Caco-2 (cell line): ENCODE measurements around the gene SMS. TPM values are rescaled to one million over a fixed set of nuclear protein-coding genes. Genes with fewer than 3 reads are reported as not detected.

Experiments
- BruUV-seq: library from RNA; stranded (reverse); fragments of 400-500 nt; replicated peaks from 2 replicates; lab custom pipeline; 2021; lab: Mats Ljungman, UMichigan
- CTCF ChIA-PET: fragments of 300-600 bp; sonication (Branson Sonifier 250); formaldehyde crosslinking; loops from one replicate; lab custom pipeline; 2022; ENCODE audit warnings: antibody characterized with exemption; lab: Charles Lee
- POLR2A ChIA-PET: fragments of 300-600 bp; sonication (Branson Sonifier 250); formaldehyde crosslinking; loops from one replicate; lab custom pipeline; 2022; ENCODE audit warnings: antibody characterized with exemption; lab: Charles Lee
- DNase-seq, 2 experiments: peaks; one replicate each; pipeline versions ENCODE4 v3.0.0 to v3.0.0-alpha.2; 2020 to 2022
- H3K27me3 ChIP-seq: replicated peaks from 2 replicates; pipeline ENCODE4 v1.6.0; 2011; ENCODE audit warnings: low read length; ENCODE audit not compliant: control insufficient read depth, insufficient read depth
- H3K36me3 ChIP-seq: 2 replicates; pipeline ENCODE4 v1.5.1; 2011; ENCODE audit warnings: low read length; ENCODE audit not compliant: control insufficient read depth, insufficient read depth
- H3K4me1 ChIP-seq: fragments of 250-450 bp; sonication (Bioruptor Pico); 2 replicates; pipeline ENCODE4 v1.5.1; 2020; ENCODE audit warnings: mild to moderate bottlenecking
- H3K4me3 ChIP-seq: 2 replicates; pipeline ENCODE4 v1.5.1; 2011; ENCODE audit warnings: low read depth, mild to moderate bottlenecking, control low read depth, low read length
- H3K9me3 ChIP-seq: fragments of 250-450 bp; sonication (Bioruptor Pico); 2 replicates; pipeline ENCODE4 v1.5.1; 2020; ENCODE audit warnings: mild to moderate bottlenecking, moderate library complexity
- H3K27ac Mint-ChIP-seq: one replicate; pipeline ENCODE4 v1.8.0; 2022; ENCODE audit warnings: mixed read lengths; ENCODE audit not compliant: unreplicated experiment
- H3K27me3 Mint-ChIP-seq: one replicate; pipeline ENCODE4 v1.8.0; 2022; ENCODE audit warnings: mixed read lengths; ENCODE audit not compliant: insufficient read depth, unreplicated experiment
- H3K36me3 Mint-ChIP-seq: one replicate; pipeline ENCODE4 v1.8.0; 2022; ENCODE audit warnings: mild to moderate bottlenecking, mixed read lengths; ENCODE audit not compliant: insufficient read depth, unreplicated experiment
- H3K4me1 Mint-ChIP-seq: one replicate; pipeline ENCODE4 v1.8.0; 2022; ENCODE audit warnings: low read depth, mixed read lengths; ENCODE audit not compliant: unreplicated experiment
- H3K4me3 Mint-ChIP-seq: one replicate; pipeline ENCODE4 v1.8.0; 2022; ENCODE audit warnings: mild to moderate bottlenecking, moderate library complexity, mixed read lengths; ENCODE audit not compliant: unreplicated experiment
- H3K9me3 Mint-ChIP-seq: one replicate; pipeline ENCODE4 v1.8.0; 2022; ENCODE audit warnings: mixed read lengths; ENCODE audit not compliant: unreplicated experiment
- CTCF ChIP-seq, 2 experiments: fragments of 200-600 bp in 1 of 2; IDR thresholded peaks; 1 replicate in 1 of 2; 2 replicates in 1 of 2; pipeline versions ENCODE4 v1.5.1 to v1.8.0; 2011 to 2022; ENCODE audit warnings: antibody characterized with exemption in 1 of 2, control low read depth in 1 of 2, inconsistent platforms in 1 of 2, low read depth in 1 of 2, low read length in 1 of 2, mild to moderate bottlenecking in 1 of 2, moderate library complexity in 1 of 2; ENCODE audit not compliant: insufficient read depth in 1 of 2, severe bottlenecking in 1 of 2, unreplicated experiment in 1 of 2
- intact Hi-C: fragments of 100-400 bp; cut with micrococcal nuclease; formaldehyde crosslinking; loops from one replicate; pipeline ENCODE4 v1.10.0; 2022; ENCODE audit not compliant: unreplicated experiment
- total RNA-seq: library from RNA; stranded (reverse); gene quantifications from 2 replicates; pipeline ENCODE4 v1.2.3, GENCODE V29; 2022

SMS gene
- total RNA-seq, 1 experiment from 2014 or later = 158 TPM

DNA sequence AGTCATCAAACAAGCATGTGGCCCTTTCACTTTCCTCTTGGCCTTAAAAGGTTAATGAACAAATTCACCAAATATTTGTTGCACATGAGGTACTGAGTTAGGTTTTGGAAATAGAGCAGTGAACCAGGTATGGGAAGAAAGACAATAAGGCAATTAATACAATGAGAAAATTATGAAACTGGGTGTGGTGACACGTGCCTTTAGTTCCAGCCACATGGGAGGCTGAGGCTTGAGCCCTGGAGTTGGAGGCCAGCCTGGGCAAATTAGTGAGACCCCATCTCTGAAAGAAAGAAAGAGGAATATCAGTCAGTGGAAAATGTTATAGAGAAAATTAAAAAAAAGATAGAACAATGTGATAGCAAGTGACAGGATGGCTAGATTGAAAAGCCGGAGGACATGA is 99.7 kb downstream of the SMS start:
- no TSS peak for BruUV-seq
- no peaks in the 10 kb centered on the region for H3K4me1 ChIP-seq
- POLR2A ChIA-PET = no interaction called here
- Mint-ChIP-seq H3K27me3 (no peaks in the 10 kb centered on the region), H3K4me3 (no peak overlapping the region), H3K36me3 (no peaks in the 10 kb centered on the region), H3K4me1 (no peaks in the 10 kb centered on the region), H3K27ac (no peak overlapping the region), H3K9me3 (no peaks in the 10 kb centered on the region)
- H3K27me3 ChIP-seq = no peaks in the 10 kb centered on the region
- CTCF ChIA-PET = no interaction called here
- no peak overlapping the region for H3K4me3 ChIP-seq
- intact Hi-C loops = no loop called here
- no peak for TF ChIP-seq CTCF (IDR thresholded peaks at IDR 0.05; ENCODE audit: insufficient read depth in 1 of 2, low read depth in 1 of 2, low read length in 1 of 2, severe bottlenecking in 1 of 2, unreplicated experiment in 1 of 2)
- no peaks in the 10 kb centered on the region for H3K36me3 ChIP-seq
- H3K9me3 ChIP-seq = no peaks in the 10 kb centered on the region
- no peak for DNase-seq

DNA sequence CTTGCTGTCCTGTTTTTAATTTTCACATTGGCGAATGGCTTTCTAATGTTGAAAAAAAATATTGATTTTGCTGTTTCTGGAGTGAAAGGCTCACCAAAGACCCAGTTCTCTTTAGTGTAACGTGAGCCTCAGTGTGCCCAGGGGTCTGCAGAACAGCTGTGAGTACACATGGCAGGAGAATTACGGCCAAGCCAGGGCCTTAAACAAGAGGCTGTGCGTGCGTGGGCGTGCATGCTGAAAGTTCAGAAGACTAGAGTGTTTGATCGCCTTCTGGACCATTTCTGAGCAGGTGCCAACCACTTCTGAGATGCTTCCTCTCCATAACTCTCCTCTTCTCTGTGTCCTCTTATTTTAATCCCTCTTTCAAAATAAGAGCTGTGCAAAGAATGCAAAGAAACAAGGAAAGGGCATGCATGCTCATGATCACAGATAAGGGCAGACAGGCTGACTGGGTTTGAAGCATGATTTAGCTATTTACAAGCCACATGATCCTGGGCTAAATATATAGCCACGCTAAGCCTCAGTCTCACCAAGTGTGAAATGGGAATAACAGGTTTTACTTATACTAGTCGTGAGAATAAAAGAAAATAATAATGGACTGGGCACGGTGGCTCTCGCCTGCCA is 101.5 kb downstream of the SMS start:
- CTCF ChIA-PET = no interaction called here

DNA sequence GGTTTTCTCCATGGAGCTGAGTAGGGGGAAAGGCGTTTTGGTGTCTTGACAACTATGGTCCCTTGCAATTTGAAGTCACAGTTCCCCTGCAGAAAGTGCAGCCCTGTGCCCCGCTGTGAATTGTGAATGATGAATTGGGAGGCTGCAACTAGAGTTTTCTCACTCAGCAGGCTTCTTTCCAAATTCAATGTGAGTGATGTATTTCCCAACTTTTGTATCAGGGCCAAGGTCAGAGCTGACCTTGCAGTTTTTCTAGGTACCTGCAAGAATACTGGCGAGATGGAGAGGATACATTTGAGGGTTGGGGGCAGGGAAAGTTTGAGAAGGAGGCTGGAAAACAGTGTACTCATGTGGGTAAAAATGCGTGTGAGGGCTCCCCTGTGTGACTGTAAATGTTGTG is 103.4 kb downstream of the SMS start:
- Histone ChIP-seq H3K27me3 (no peaks in the 10 kb centered on the region), H3K36me3 (no peaks in the 10 kb centered on the region), H3K9me3 (no peaks in the 10 kb centered on the region), H3K4me1 (no peaks in the 10 kb centered on the region), H3K4me3 (no peak overlapping the region)
- DNase-seq = no peak
- TF ChIP-seq CTCF (IDR thresholded peaks at IDR 0.05; ENCODE audit: insufficient read depth in 1 of 2, low read depth in 1 of 2, low read length in 1 of 2, severe bottlenecking in 1 of 2, unreplicated experiment in 1 of 2) = no peak
- intact Hi-C loops = no loop called here
- Mint-ChIP-seq H3K36me3 (no peaks in the 10 kb centered on the region), H3K27ac (no peak overlapping the region), H3K27me3 (no peaks in the 10 kb centered on the region), H3K4me1 (no peaks in the 10 kb centered on the region), H3K9me3 (no peaks in the 10 kb centered on the region), H3K4me3 (no peak overlapping the region)
- no TSS peak for BruUV-seq
- CTCF ChIA-PET = no interaction called here
- POLR2A ChIA-PET = no interaction called here

More for the DNA sequence above, 101.5 kb downstream of the SMS start:
- H3K27me3 Mint-ChIP-seq = no peaks in the 10 kb centered on the region
- H3K4me1 Mint-ChIP-seq = no peaks in the 10 kb centered on the region
- no peaks in the 10 kb centered on the region for H3K9me3 Mint-ChIP-seq
- no peak for TF ChIP-seq CTCF (IDR thresholded peaks at IDR 0.05; ENCODE audit: insufficient read depth in 1 of 2, low read depth in 1 of 2, low read length in 1 of 2, severe bottlenecking in 1 of 2, unreplicated experiment in 1 of 2)
- Histone ChIP-seq H3K4me1 (no peaks in the 10 kb centered on the region), H3K9me3 (no peaks in the 10 kb centered on the region), H3K4me3 (no peak overlapping the region), H3K36me3 (no peaks in the 10 kb centered on the region), H3K27me3 (no peaks in the 10 kb centered on the region)
- H3K27ac Mint-ChIP-seq = no peak overlapping the region
- BruUV-seq = no TSS peak
- POLR2A ChIA-PET = no interaction called here
- H3K36me3 Mint-ChIP-seq = no peaks in the 10 kb centered on the region
- intact Hi-C loops = no loop called here
- H3K4me3 Mint-ChIP-seq = no peak overlapping the region
- no peak for DNase-seq

Other genes starting within 250 kb of the SMS start
- gene SMPX, start 182.6 kb upstream of the SMS start, total RNA-seq = 2.7 and 2.9 TPM in 2 replicates
- 21.7 and 22.0 TPM in 2 replicates for gene MBTPS2, start 101.1 kb upstream of the SMS start, total RNA-seq
- 3.7 and 3.9 TPM in 2 replicates for gene YY2, start 84.7 kb upstream of the SMS start, total RNA-seq
- gene PHEX, start 91.6 kb downstream of the SMS start, total RNA-seq = 0.67 and 0.75 TPM in 2 replicates